T-helper 2 cell (primary cell): ENCODE data around the gene CAMKV.

ENCODE experiments used
- DNase-seq, 5 experiments: peaks; one replicate each; pipeline versions ENCODE4 v3.0.0 to v3.0.0-alpha.2; 2012 to 2022

Gene CAMKV

DNA sequence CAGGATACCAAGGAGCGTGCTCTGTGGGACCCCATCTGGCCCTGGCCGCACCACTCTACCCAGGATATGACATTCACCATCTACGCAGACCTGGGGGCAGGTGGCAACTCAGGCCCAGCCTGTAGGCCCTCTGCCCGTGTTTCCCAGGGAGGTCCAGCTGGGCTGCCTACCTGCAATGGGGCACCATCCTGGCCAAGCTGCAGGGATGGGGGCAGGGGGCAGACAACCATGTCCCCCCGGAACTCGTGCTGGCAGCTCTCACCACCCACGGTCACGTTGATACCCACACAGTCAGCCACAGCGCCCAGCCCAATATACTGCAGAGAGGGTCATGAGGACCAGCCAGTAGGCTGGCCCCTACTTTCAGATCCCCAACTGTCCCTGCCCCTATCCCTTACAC lies 26.1 kb upstream of the CAMKV start:
- no peak for DNase-seq

DNA sequence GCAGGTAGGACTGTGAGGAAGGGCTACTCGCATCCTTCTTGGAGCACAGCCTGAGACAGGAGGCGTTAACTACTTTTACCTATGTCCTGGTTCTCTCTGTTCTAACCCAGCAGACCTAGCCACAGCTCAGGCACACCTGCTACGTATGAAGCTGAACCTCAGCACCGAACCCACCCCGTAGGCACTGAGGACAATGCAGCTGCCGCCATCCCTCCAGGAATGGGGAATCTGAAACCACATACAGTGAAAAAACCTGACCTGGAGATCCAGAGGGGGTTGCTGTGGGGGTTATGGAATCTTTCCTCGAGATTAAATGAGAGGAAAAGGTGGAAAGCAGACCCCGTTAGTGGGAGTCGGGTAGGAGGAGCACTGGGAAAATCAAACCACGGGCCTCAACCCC lies 19.6 kb upstream of the CAMKV start:
- DNase-seq = no peak

DNA sequence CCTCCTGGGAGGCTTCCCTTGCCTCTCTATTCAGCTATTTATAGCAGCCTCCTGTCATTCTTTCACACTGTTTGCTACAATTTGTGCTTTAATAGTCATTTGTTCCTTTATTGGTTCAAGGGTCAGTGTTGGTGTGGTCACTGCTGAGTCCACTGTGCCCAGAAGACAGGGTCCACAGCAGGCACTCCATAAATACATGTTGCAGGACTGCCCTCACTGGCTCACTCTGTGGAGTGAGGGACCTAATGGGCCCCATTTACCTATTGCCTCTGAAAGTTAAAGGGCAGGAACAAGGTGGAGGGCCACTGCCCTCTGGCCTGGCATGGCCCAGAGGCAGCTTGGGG lies 17.2 kb upstream of the CAMKV start:
- DNase-seq = no peak

DNA sequence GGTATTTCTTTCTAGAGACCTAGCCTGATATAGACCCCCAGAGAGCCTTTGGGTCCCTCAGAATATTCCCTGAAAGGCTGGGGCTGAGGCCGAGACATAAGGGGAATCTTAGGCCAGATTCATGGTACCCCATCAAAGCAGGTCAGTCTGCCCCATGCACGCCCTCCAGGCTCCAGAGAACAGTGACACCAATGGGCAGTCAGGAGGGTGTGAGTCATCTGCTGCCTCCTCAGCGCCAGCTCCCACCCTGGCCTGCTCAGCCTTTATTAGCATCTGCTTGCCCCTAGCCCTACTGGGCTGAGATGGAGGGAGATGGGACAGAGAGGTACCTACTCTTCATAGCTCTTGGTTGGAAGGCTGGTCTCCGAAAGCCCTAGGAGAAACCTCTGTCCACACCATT lies 14.3 kb upstream of the CAMKV start:
- no peak for DNase-seq

DNA sequence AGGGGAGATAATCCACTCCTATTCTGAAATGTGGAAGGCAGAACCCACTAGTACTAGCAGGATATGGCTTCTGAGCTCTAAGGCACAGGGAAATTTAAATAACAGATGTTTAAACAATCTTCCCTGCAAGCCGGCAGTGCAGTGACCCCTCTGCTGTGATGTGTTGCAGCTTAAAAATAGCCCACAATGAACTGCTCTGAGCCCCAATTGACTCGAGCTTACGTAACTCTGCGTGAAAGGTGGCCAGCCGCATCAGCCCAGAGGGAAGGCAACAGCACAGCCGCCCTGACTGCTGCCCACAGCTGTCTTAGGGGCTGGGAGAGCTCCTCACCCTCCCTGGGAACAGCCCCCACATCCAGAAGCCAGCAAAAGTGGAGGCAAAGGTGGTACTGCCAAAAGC lies 12.5 kb upstream of the CAMKV start:
- DNase-seq = no peak

DNA sequence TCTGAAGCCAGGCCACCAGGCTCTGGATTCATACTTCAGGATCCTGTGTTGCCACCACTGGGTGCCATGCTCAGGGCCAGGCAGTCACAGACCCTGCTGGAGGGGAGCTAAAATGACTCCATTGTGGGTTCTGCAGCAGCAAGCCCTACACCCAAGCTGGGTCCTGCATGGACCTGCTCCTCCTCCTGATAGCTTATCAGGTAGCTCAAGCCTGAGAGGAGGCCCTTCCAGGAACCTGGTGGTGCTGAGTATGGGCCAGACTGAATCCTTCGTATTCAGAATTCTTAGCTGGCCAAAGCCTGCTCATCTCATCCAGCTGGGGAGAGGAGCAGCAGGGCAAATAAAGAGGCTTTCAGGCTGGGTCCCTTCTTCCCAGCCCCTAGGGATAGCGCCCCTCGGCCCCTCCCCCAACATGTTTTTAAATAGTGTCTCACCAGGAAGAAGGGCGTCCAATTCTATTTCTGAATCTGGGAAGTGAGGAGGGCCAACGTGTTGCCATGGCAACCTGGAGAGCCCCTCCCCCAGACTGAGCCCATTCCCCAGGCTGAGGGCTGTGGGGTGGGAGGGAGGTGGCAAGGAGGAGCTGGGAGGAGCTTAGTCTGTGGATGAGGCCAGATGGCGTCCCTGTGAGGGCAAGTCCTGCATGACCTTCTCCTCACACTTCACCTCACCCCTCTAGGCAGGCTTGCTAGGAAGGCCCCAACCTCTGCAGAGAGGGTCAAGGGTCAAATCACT lies 11.0 kb upstream of the CAMKV start:
- no peak for DNase-seq

DNA sequence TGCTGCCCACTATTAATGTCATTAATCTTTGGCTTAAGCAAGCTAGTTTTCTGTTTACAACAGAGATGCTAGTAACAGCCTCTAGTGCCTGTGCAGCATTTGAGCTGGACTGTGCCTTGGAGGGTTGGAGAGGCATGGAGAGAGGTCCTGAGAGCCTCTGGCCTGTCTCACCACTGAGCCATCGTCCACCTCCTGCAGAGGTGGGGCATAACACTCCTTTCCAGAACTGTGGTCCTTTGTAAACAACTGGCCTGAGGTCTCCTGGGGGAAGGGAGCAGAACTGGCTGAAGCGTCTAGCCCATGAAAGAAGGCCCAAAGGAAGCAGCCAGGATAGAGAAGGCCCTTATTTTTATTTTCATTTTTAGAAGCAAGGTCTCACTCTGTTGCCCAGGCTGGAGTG lies 10.0 kb upstream of the CAMKV start:
- no peak for DNase-seq

DNA sequence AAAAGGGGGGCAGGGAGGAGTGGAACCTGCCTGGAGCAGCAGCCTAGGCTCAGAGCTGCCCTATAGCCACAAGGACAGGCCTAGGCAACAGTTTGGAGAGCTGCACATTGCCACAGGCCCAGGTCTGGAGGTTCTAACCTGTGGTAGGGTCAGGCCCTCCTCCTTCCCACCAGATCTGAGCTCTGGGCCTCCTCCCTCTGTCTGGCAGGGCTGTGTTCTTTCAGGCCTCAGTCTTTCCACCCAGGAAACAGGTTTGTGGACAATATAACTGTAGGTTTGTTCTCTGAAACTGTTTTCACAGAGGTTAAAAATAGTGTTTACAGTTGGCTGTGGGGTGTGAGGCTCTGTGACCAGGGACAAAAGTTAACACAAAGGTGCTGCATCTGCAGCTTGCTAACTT lies 9.0 kb upstream of the CAMKV start:
- no peak for DNase-seq

DNA sequence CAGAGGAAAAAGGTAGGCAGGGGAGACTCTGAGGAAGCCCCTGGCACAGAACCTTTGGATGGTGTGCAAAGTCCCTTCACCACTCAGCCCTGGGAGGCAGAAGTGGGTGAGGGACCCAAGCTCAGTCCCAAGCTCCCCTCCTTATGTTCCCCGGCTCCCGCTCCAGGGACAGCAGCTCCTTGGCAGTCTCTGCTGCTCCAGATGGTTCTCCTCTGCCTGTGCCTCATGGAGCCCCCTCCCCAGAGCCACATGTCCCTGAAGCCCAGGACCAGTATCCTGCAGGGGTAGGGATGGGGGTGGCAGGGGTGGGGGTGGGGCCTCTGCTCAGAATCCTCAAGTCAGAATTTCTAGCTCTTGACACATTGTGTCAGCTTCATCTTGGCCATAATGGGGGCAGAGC lies 8.0 kb upstream of the CAMKV start:
- DNase-seq = no peak

DNA sequence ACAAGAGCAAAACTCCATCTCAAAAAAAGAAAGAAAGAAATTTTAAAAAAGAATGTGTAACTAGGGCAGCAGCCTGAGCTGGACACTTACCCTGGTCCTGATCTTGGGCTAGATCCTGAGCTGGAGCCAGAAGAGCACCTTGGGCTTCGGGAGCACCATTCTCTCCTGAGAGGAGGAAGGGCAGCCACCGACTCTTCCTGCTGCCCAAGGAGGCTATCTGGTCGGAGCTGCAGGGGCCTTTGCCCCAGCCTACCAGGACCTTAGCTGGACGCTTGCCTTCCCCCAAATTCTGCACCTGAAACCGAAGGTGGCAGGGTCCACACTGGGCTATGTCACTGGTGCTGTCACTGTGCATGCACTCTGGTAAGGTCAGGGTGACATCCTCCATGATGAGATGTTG lies 6.9 kb upstream of the CAMKV start:
- no peak for DNase-seq

DNA sequence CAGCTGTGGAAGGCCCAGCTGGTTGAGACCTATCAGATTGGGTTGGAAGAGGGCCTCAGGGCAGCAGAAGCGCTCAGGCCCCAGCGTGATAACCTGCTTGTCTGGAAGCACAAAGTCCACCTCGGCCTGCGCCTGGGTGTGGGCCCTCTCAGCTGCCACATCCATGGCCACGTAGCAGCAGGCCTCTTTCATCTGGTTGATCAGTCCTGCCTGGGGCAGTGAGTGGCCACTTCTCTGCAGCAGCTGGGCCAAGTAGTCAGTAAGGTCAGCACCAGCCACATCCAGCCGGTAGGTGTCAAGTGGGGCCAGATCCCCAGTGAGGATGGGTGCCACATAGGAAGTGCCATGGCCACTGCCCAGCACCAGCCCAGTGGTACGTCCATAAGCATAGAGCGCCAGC lies 3.9 kb upstream of the CAMKV start:
- no peak for DNase-seq

DNA sequence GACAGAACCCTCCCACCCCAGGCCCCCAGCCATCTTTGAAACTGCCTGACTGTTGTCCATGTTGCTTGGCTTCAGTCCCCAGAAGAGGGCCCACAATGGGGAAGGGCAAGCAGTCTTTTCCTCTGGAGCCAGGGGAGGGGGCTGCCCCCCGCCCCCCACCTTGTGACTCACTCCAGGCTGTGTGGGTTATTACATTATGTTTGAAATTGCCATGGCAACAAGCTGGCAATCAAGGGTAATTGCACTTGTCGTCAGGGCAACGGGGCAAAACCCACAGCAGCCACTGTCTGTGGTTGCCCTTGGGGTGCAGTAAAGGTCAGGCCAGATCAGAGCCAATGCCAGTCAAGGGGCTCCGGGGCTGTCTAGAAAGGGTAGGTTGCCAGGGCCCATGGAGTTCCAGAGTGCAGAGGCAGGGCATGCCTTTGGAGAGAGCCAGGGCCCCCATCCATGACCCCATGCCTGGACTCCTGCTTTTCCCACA lies 3.1 kb upstream of the CAMKV start:
- peak in 1 of 5 experiments; percentile 52 for DNase-seq

DNA sequence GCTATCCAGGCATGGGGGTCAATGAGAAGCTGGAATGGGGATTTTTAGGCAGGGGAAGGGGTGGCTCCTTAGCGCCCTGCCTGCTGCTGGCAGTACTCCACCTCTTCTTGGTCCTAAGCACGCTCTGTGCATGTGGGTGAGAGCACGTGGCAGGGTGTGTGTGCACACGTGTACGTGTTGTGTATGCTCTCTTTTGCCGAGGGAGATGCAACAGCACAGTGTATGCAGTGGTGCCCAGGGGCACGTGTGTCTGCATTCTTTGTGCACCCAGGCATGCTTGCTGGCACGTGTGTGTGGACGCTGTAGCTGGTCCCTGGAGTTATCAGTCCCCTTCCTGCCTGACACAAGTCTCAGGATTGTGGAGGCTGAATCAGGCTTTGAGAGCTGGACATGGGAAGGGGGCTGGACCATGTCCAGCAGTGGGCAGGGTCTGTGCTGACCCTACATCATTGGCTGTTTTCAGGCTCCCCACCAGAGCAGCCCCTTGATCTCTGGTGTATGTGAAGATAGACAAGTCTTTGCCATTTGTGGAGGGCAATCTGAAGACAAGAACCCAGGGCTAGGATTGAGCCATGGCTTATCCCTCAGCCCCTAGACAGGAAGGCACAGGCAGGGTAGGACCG lies 1.9 kb upstream of the CAMKV start:
- DNase-seq = no peak

DNA sequence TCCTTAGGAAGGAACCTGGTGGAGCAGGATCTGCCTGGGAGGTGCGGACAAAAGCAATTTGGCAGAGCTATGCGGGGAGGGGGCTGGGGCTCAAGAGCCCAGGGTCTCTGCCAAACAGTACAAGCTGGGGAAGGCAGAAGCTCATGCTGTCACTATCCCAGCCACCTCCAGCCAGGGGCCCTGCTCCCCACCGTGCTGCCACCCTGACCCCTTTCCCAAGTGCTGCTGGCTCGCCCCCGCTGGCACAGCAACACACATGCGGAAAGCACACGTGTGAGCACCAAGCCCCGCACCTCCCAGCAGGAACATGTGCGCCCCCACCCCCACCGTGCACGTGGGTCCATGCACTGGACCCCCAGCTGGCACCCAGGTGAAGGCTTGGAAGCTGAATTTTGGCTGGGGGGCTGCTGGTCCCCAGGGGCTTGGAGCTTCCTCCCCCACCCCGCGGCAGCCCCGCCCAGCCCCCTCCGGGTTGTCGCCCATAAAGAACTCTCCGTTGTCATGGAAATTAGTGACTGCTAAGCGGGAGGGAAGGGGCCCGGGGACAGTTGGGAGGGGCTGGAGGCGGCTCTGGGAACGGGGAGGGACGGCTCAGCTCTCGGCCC lies 742 bp downstream of the CAMKV start:
- DNase-seq = no peak

DNA sequence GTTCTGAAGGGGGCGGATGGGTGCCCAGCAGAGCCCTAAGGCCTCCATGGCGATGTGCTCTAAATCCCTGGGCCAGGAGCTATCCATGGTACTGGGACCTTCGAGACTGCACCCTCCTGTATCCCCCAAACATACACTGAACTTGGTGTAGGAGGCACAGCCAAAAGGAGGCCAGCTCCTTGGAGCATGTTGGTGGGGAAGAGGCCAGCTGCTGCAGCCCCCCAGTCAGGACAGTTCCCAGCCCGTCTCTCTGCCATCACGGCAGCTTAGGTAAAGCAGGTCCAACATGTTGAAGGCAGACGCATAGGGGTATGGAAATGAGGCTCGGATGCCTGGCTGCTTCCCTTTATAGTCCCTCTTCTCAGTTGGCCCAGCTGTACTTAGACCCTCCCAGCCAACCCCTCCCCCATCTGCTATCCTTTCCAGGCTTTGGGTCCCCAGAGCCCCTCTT lies 1.8 kb downstream of the CAMKV start:
- DNase-seq = peak in 1 of 5 experiments; percentile 43

DNA sequence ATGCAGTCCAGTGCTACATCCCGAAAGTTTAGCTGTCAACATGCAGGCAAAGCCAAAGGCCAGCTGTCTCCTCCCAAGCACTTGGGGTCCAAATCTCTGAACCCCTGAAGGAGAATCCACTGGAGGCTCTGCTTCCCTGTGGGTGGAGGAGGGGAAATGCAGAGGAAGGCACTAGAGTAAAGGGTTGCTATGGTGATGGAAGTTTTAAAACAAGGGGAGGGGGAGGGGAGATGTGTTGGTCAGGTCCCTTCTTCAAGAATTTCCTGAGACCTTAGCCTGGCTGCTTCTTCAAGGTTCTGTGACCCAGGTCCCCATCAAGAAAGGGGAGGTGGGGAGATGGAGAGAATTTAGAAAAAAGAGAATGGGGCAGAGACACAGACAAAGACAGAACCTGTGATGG lies 2.3 kb downstream of the CAMKV start:
- DNase-seq = no peak

DNA sequence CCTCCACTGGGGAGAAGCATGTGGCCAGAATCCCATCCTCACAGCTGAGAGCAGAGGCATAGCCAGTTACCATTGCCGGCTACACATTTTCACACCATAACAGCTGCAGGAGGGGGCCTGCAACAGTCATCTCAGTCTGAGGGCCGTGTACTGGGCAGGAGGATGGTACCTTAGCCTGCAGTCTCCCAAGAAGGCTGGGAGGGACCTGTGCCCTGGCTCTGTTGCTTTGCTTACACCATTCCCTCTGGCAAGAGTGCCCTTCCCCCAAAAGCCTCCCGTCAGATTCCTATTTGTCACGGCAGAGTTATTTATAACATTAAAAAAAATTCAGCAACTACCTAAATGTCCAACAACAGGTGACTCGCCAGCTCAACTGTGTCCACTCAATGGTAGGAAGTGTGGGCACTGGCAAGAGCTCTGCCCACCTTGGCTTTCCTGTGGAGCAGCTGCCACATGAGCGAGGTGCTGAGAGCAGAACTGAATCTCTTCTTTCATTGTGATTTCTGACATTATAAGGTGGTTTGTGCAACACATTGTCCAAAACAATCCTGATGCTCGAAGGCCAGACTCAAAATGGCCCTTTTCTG lies 4.4 kb downstream of the CAMKV start:
- DNase-seq = no peak

DNA sequence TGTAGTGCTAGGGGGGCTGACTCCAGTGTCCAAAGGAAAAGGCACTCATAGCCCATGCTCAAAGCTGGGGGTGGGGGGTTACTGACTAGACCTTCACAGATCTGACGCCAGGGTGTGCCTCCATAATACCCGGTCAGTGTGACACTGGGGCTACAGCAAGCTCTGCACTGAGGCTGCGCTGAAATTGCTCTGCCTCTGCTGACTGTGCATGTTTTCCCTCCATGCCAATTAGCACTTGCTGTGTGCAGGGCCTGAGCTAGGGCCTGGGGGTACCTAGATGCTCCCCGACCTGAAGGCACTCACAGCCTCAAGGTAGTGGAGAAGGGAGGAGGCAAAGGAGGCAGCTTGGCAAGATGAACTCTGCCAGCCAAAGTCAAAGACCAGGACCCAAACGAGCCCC lies 5.2 kb downstream of the CAMKV start:
- no peak for DNase-seq

DNA sequence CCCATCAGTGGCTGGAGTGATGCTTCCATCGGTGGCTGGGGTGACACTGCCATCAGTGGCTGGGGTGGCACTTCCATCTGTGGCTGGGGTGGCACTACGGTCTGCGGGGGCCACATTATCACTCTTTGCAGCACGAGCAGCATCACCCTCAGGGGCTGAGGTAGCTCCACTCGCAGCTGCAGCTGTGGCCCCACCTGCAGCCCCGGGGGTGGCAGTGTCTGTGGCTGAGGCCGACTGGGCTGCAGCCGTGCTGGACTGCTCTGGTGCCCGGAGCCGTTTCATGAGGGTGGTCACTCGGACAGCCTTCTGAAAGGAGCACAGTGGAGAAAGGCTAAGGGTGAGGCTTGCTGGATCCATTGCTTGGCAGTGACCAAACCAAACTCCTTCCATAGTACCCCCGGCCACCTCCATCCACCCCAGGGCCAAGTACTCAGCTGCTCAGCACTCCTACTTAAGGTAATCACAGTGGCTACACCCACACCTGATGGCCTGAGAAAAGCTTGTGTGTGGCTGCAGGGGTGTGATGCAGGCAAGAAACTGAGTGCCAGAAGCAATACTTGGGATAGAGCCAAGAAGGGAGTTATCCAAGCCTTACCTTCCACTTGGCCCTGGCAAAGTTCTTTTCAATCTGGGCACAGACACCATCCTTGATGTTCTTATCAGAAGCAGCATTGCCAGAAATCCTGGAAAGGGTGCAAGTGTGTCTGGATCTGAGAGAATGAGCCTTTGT lies 10.0 kb downstream of the CAMKV start:
- no peak for DNase-seq

DNA sequence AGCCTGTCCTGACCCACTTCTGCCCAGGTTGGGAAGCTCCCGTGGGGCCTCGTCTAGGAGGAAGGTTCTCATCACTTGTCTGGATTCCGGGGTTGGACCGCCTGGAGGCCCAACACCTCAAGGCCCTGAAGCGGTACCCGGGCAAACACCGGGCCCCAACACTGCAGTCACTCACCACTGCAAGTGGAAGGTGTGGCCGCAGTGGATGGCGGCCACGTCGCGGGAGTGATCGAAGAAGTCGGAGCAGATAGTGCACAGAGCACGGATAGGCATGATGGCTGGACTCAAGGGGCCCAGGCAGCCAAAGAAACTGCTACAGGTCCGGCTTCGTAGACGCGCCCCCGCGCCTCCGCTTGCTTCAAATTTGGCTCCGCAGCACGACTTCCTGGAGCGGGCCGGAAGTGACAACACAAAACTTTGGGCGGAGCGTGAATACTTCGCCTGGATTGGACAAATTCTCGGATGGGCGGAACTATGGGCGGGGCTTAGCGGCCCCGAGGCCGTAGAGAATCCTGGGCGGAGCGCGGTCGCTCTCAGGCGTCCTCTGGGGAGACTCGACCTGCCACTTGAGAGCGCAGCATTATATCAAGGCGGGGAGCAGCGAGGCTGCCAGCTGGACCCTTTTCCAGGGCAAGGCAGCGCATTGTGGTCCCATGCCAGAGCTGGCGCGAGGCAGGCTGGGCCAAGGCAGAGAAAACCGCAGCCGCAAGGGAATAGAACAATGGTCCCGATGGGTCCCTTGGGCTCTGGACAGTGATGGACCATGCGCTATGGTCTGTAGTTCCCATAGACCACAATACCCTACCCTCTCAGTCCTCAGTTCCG lies 13.3 kb downstream of the CAMKV start, which contains the start of gene TRAIP:
TSS of gene TRAIP (minus strand) at position 384 of the 825 bp plus-strand sequence. CDS start at position 273, 111 bp downstream.
- peak; percentile 86 to 93 (median 90) for DNase-seq

DNA sequence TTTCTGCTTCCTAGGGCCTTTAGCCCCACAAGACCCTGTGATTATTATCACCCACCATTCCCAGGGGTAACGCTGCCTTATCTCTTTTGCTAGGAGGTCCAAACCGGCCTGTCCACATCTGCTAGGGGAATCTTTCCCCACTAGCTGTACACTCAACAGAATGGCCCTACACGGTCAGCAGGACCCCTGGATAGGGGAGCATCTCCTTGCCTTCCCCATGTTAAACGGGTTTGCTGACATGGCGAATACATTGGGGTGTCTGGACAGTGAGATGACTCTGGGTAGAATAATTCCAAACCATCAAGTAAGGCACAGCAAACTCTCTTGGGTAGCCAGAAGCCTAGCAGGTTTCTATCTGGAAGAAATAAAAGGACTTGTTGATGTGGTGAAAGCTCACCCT lies 14.0 kb downstream of the CAMKV start:
- DNase-seq = no peak

DNA sequence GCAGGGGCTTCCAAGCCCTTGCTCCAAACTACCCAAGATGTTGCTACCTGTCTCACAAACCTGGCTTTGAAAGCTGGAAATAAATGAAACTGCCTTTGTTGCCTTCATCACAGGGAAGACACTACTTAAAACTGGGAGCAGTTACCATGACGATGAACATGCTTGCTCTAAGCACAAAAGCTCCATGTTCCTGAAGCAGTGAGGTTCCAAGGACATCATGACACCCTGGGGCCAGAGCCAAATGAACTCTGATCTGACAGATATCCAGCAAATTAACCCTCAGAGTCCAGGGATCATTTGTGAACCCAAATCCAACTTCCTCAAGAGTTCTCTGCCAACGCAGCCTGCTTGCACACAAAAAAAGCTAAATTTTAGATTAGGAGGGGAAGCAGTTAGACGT lies 24.0 kb downstream of the CAMKV start:
- DNase-seq = no peak
